Measurements from ENCODE around the gene P3H1.
"Not testable (repeated sequence)": the region's sequence is repeated elsewhere in the genome, so short reads cannot be mapped to it uniquely, and the experiment has no call there.

P3H1 gene

DNA sequence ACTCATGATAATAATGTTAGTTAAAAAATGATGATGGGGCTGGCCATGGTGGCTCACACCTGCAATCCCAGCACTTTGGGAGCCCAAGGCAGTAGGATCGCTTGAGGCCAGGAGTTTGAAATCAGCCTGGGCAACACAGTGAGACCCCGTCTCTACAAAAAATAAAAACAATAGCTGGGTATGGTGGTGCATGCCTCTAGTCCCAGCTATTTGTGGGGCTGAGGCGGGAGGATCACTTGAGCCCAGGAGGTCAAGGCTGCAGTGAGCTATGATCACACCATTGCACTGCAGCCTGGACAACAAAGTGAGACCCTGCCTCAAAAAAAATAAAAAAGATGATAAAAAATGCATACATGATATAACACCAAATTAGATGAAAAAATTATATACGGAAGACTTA is 5.3 kb downstream of the P3H1 start:
- no peak for DNase-seq (ENCODE audit: low read depth)
- TF ChIP-seq, protein P1, sequence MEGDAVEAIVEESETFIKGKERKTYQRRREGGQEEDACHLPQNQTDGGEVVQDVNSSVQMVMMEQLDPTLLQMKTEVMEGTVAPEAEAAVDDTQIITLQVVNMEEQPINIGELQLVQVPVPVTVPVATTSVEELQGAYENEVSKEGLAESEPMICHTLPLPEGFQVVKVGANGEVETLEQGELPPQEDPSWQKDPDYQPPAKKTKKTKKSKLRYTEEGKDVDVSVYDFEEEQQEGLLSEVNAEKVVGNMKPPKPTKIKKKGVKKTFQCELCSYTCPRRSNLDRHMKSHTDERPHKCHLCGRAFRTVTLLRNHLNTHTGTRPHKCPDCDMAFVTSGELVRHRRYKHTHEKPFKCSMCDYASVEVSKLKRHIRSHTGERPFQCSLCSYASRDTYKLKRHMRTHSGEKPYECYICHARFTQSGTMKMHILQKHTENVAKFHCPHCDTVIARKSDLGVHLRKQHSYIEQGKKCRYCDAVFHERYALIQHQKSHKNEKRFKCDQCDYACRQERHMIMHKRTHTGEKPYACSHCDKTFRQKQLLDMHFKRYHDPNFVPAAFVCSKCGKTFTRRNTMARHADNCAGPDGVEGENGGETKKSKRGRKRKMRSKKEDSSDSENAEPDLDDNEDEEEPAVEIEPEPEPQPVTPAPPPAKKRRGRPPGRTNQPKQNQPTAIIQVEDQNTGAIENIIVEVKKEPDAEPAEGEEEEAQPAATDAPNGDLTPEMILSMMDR (conservative IDR thresholded peaks at IDR 0.05; ENCODE audit: low read depth, low read length): no peak
- no peak overlapping the region for H3K4me3 ChIP-seq (ENCODE audit: low read length)

DNA sequence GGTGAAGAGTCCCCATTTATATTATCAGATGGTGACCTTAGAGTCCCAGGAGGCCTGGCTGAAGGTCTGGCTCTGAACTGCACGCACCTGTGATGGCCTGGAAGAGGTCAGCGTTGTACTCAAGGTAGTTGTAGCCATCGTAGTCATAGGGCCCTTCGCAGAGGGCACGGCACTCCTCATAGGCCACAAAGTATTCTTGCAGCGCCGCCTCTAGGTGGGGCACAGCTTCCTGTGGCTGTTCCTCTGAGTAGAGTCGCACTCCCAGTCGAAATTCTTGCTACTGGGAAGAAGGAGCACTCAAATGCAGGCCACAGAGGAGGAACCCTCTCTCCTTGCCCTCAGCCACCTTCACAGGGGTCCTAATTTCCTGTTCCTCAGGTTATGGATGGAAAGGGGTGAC is 7.7 kb downstream of the P3H1 start:
- TF ChIP-seq, protein P1 (conservative IDR thresholded peaks at IDR 0.05; ENCODE audit: low read depth, low read length): peak; percentile 17
- no peak for DNase-seq (ENCODE audit: low read depth)
- H3K4me3 ChIP-seq (ENCODE audit: low read length): no peak overlapping the region

DNA sequence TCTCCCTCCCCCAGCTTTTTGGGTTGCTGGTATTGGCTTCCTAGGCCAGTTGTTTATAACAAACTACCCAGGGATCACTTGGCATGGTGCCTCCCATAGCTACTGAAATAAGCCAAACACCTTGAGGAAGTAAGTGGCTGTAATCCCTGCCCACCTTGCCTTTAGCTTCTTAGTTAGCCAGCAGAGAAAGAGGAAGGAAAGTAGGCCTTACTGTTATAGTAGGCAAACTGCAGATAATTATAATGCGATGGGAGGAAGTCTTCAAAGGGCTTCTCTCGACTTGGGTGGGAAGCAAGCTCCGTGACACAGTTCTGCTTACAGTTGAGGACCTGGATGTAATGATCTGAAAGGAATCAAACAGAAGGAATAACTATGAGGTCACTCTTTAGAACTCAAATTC is 8.2 kb downstream of the P3H1 start:
- no peak for DNase-seq (ENCODE audit: low read depth)
- H3K4me3 ChIP-seq (ENCODE audit: low read length): no peak overlapping the region
- TF ChIP-seq, protein P1 (conservative IDR thresholded peaks at IDR 0.05; ENCODE audit: low read depth, low read length): no peak

DNA sequence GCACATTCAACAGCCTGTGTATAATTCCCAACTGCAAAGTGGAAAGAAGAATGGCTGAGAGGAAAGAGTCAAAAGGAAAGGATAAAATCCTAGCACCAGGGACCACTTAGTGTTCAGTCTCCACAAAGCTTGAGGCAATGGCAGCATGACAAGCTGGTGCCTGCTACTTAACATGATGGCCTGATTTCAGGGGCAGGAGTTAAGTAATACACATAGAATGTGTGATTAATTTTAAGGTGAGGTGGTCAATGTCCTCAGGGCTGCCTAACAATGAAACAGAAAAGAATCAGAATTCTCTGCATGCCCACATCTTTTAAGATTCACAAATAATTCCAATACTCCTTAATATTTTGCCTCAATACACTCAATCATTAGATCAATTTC is 8.9 kb downstream of the P3H1 start:
- no peak for DNase-seq (ENCODE audit: low read depth)
- H3K4me3 ChIP-seq (ENCODE audit: low read length): no peak overlapping the region
- TF ChIP-seq, protein P1 (conservative IDR thresholded peaks at IDR 0.05; ENCODE audit: low read depth, low read length): no peak

DNA sequence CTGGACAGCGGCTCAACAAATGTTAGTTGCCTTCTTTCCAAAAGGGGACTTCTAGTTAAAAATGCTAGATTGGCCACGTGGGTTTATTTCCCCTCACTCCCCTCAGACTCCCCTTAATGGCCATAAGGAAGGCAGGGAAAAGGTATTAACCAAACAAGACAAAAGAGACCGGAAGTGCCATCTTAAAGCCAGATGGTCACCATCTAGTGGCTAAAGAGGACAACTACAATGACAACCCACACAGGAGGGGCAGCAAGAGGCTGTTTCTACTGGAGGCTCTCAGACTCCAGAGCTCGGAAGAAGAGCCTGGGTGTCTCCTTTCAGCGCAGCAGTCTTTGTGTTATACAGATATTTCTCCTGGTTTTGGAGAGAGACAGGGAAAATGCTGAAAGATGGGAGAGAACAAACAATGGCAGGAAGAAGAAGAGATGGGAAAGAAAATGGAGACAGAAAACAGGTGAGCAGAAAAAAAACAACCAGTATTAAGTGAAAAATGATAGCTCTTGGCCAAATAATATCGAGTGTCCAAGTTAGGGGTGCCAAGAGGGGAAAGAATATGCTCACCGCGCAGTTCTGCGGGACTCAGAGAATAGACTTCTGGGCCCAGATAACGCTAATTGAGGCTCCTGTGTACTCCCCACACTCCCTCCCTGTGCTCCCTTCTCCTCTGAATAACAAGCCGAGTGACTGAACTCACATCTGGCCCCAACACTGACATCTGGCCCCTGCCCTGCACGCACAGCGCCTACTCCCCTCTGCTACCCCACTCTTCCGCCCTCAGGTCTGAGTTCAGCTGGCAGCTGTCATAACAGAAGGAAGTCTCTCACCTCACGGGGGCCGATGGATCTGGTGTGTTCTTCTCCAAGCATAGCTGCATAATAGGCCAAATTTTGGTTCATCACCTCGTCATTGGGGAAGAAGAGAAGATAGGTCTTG is 9.6 kb downstream of the P3H1 start:
- DNase-seq (ENCODE audit: low read depth): no peak
- TF ChIP-seq, protein P1 (conservative IDR thresholded peaks at IDR 0.05; ENCODE audit: low read depth, low read length): peak; percentile 78
- H3K4me3 ChIP-seq (ENCODE audit: low read length): no peak overlapping the region

DNA sequence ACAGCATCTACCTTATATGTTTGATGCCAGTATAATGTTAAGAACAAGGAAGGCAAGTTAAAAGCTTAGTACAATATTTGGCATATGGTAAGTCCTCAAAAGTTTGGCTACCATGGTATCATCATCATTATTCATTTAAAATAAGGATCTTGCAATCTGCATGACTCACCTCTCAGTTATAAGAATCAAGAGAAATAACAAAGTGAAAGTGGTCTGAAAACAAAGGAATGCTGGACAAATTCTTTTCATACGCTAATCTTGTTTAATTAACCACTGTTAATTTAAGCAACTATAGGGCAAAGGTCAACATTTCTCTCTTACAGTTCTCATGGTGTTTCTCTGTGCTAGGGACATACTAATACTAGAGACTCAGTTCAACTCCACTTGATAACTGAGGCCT is 13.8 kb downstream of the P3H1 start:
- TF ChIP-seq, protein P1 (conservative IDR thresholded peaks at IDR 0.05; ENCODE audit: low read depth, low read length): no peak
- DNase-seq (ENCODE audit: low read depth): no peak
- H3K4me3 ChIP-seq (ENCODE audit: low read length): no peak overlapping the region

DNA sequence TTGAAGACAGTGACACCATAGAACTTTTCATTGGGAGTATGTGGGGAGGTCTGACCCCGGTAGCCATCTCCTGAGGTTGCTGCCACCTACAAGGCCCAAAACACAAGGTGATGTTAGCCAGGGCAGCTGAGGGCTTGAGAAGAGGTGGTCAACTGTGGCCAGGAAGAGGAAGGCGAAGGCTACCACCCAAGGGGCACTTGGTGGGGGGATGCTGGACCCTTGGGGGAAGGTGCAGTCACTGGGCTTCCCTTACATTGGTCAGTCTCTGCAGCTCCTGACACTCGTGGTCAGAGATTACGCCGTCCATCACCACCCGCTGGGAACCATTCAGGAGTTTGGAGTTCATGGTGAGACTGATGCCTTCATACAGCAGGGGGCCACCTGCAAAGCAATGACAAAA is 14.5 kb downstream of the P3H1 start:
- H3K4me3 ChIP-seq (ENCODE audit: low read length): no peak overlapping the region
- TF ChIP-seq, protein P1 (conservative IDR thresholded peaks at IDR 0.05; ENCODE audit: low read depth, low read length): no peak
- DNase-seq (ENCODE audit: low read depth): no peak

DNA sequence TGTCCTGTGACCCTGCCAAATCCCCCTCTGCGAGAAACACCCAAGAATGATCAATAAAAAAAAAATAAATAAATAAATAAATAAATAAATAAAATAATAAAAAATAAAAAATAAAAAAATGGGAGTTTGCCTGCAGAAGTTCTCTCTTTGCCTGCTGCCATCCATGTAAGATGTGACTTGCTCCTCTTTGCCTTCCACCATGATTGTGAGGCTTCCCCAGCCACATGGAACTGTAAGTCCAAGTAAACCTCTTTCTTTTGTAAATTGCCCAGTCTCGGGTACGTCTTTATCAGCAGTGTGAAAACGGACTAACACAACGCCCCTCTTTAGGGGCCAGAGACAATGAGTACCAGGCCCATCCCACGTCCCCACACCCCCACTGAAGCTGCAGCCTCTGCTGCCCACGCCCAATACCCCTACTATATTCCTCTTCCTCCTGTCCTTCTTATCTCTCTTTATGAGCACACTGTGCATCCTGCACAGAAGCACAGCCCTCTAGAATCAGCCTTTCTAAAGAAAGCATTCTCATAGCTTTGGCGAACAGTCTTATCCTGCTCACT is 15.2 kb downstream of the P3H1 start:
- not testable (repeated sequence) for DNase-seq (ENCODE audit: low read depth); H3K4me3 ChIP-seq (ENCODE audit: low read length)

Measured in retinal pigment epithelial cell (primary cell).